ENCODE measurements around the gene ZIC5.

ZIC5 gene

GRCh38 chr13:99975626-99976025 lies 4.1 kb upstream of the ZIC5 start:
- no peak for DNase-seq (ENCODE audit: low read depth)

- DNase-seq (ENCODE audit: low read depth): no peak
These were observed 3.5 kb upstream of the ZIC5 start for GRCh38 chr13:99974939-99975561.

DNA sequence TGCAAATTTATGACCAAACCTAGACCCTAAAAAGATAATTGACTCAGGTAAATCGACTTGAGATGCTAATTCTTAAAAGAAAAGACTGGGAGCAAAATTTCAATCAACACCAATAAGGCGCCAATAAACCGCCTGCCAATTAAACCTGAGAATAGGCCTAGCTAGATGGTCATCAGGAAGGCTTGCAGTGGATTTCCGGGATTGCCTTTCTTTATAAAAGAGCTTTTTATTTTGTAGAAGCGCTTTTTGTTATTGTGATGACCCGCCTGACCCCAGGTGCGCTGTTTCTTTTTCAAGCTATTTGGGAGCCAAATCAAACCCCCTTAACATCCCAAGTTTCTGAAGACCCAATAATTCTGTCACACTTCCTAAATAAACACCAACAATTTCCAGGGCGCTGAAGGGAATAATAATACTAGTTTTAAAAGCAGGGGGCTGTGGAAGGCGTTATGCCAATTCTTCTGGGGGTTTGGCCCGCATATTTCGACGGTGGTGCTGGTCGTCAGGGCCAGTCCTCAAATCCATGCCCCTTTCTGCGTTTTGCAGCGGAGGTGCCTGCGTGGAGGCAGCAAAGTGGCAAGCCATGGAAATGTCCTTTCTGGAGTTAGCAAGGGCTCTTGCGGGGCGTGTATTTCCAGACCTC lies 2.9 kb upstream of the ZIC5 start:
- DNase-seq (ENCODE audit: low read depth): no peak

DNA sequence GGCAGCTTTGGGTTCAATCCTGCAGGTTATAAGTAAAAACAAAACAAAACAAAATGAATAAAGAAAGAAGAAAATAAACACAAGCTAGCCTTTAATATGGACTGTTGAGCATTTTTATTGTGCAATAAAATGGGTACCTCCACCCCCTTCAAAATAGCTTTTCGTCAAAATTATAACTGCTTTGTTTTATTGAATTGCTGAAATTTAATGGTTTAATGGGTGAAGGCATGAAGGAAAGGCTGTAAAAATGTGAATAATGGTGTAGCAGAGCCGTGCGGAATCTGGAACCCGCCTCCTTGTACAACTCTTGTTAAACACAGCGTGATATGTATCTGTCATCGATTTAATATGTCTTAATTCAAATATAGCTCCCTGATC lies 2.2 kb upstream of the ZIC5 start:
- no peak for DNase-seq (ENCODE audit: low read depth)

DNA sequence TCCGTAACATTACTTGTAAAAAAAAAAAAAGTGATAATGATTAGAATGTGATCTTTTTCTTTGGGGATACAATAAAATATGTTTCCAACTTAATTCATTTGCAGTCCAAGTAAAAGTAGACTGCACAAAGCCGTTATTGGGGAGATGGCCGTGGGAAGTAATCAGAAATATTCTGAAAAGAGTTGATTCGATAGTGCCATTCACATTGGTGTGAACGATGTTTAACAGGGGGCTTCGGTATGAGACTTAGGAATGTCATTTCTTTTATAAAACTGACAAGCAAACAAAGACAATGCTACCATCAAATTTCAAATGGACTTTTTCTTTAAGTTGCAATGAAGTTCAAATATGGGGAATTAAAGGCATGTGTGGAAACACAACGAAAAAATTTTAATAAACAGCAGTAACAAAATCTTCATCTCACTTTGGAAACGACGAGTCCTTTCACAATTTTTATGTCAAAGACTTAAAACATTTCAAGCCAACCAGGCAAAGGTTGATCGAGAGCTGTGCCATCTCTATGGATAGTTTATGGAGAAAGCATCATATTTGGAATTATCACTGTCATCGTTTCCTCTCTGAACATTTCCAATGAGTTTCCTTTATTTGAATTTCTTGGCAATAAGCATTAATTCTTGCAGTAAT lies 1.7 kb upstream of the ZIC5 start:
- DNase-seq (ENCODE audit: low read depth): no peak

DNA sequence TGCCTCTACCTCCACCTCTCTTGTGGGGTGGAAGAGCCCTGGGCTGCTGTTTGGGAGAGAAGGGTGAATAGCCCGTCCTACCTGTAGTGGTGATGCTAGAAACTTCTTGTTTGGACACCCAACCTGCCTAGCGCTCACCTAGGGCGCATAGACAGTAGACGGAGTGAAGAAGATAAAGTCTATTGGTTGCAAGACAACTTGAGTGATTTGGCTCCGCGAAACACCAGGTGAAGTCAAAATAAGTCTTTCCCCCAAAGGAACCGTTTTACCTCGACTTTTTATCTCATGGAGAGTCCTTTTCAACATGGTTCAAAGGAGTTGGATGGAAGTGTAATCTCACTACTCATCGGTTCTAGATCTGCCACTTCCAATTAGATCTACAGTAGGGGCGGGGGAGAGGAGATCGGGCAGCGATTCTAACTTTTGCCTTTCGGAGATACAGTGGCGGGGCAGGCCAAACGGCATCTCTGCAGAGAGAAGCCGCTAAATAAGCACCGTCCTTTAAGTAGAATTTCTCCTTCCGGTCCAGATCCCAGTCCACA lies 694 bp upstream of the ZIC5 start:
- DNase-seq (ENCODE audit: low read depth): no peak

DNA sequence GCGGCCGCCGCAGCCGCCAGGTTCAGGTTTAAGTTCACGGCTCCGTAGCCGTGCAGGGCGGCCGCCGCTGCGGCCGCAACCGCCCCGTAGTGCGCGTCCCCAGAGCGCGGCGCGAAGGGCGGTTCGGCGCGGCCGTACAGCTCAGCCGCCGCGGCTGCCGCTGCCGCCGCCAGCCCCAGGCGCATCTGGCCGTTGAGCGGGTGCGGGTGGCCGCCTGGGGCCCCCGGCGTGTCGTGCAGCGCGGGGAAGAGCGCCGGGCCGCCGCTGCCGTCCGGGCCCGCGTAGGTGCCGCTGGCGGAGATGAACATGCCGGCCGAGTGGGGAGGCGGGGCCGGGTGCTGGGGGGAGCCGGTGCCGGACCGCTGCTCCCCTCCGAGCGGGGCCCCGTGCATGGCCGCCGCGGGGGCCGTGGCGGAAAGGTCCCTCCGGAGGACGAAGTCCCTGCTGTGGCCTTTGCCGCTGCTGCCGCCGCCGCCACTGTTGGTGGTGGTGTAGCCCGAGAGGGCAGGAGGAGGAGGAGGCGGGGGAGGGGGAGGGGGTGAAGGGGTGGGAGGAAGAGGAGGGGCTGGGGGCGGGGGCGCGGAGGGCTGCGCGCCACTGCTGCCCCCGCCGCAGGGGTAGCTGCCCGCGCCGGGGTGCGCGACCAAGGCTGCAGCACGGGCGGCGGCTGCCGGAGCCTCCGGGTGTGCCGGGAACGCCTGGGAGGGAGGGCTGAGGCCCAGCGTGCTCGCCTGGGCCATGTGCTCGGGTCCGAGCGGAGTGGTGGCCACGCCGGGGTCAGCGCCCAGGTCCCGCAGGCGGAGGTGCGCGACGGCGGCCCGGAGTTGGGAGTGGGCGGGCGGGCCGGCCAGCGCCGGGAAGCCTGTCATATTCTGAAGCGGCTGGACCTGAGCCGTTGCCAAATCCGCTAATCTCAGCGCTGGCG lies 654 bp downstream of the ZIC5 start:
- DNase-seq (ENCODE audit: low read depth): no peak

DNA sequence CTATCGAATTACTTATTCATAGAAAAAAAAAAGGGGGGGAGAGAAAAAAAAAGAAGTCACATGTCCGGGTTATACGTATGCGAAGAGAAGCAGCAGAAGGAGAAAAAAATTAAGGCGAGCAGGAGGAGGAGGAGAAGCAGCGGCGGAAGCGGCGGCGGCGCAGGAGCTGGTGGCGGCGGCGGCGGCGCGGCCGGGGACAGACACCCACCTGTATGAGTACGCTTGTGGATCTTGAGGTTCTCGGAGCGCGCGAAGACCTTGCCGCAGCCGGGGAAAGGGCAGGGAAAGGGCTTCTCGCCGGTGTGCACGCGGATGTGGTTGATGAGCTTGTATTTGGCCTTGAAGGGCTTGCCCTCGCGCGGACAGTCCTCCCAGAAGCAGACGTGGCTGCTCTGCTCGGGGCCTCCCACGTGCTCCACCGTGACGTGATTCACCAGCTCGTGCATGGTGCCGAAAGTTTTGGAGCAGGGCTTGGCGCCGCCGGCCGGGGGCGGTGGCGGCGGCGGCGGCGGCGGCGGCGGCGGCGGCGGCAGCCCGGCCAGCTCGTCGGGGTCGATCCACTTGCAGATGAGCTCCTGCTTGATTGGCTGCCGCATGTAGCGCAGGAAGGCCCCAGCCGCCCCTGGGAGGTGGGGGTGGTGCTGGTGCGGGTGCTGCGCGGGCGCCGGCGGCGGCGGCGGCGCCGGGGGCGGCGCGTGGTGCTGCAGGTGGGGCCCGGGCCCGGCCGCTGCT lies 1.5 kb downstream of the ZIC5 start:
- no peak for DNase-seq (ENCODE audit: low read depth)

DNA sequence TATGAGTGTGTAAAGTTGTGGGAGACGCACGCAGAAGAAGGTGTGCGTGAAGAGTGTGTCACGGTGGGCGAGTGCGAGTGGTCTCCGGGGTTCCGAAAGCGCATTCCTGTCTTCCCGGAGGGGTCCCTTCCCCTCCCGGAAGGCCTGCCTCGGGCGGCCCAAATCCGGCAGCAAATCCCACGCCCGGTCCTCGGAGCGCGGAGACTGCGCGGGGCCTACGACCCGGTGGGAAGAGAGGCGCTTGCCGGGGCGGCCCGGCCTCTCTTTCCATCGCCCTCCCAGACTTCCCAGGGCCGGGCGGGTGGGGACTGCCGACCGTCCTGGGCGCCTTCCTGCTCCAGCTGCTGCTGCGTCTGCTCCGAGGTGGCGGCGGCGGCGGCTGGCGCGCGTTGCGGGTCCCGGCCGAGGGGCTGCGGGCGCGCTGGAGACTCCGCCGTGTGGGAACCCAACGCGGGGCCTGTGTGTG lies 2.1 kb downstream of the ZIC5 start:
- DNase-seq (ENCODE audit: low read depth): no peak

GRCh38 chr13:99968521-99969452 lies 2.8 kb downstream of the ZIC5 start:
- DNase-seq (ENCODE audit: low read depth): no peak

- DNase-seq (ENCODE audit: low read depth): no peak
These were observed 3.6 kb downstream of the ZIC5 start for GRCh38 chr13:99967869-99968520.

DNA sequence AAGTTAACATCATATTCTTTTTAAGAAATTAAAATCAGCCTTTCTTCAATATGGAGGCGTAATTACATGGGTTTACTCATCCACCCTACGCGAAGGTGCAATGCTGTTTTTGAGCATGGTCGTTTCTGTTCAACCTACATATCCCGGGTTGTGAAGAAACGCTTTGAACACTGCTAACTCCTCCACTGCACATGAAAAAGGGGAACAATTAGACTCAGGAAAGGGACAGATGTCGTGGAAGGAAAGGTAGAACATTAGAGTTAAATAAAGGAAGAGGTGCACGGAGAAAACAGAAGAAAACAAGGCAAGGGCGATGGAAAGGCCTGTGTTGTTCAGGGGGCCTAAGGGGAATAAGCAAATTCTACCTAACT lies 4.1 kb downstream of the ZIC5 start:
- DNase-seq (ENCODE audit: low read depth): no peak

DNA sequence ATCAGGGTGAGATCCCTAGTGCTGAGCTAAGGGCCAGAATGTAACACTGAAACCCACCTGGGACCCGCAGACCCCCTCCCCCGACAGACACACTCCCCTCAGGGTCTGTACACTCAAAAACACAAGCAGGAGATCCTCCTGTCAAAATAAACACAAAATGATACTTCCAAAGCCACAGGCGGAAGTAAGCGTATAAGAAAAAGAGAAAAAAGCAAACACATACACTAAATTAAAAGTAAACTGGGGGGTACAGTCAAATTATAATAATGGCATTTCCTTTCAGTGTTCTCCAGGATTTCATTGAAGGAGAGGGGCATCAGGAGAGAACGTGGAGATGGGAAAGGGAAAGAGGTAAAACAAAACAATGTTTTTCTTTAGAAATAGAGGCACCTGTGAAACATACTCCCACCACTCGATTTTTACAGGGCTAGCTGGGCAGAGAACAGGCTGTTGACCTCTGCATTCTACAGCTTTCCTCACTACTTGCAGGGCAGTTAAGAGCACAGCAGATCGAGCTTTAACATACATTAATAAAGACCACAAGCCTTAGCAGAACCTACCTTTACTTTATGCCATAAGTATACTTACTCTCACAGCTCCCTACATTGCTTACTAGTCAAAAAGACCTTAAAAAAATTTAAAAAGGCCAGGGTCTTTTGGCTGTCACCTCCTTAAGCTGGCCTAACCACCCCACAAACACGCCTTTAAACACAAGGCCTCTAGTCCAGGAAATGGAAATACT lies 5.3 kb downstream of the ZIC5 start:
- DNase-seq (ENCODE audit: low read depth): no peak

GRCh38 chr13:99965329-99966000 lies 6.1 kb downstream of the ZIC5 start:
- no peak for DNase-seq (ENCODE audit: low read depth)

DNA sequence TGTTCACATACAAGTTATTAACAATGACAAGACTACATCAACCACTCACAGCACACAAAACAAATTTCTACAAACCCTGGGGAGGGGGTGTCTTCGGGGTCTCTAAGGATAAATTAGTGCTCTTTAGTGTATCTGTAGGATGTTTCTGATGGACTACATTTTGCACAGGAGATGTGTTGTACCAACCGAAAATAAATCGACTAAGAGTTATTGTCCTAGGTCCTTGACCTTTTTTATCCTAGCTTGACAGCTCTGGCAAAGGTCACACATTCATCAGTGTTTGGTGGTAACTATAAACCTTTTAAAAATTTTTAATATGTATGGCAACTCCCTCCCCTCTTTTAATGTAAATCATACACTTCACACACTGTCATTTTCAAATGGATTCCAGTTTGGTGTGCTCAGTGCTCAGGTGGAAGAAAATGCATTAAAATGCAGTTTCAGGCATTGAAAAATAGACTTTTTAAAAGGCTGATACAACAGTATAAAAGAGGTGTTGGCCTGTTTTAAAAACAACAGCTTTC lies 7.7 kb downstream of the ZIC5 start:
- no peak for DNase-seq (ENCODE audit: low read depth)

- no peak for DNase-seq (ENCODE audit: low read depth)
These were observed 9.3 kb downstream of the ZIC5 start for GRCh38 chr13:99962242-99962641.

DNA sequence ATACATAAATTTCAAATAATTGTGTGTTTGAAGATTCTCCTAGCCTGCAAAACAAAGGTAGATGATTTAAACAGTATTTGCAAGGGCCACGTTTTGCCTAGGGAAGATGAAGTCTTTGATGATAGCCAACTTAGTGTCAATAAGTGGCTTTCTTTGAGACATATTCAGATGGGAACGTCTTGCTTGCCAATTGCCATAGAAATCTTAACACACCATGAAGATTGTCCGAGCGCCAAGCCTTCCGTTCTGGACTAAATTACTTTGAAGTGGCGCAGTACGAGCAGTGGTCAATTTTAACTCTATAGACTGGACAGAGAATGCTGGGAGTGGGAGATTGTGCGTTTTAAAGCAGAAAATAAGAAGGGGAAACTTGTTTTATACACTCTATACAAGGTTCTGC lies 9.9 kb downstream of the ZIC5 start:
- DNase-seq (ENCODE audit: low read depth): no peak

DNA sequence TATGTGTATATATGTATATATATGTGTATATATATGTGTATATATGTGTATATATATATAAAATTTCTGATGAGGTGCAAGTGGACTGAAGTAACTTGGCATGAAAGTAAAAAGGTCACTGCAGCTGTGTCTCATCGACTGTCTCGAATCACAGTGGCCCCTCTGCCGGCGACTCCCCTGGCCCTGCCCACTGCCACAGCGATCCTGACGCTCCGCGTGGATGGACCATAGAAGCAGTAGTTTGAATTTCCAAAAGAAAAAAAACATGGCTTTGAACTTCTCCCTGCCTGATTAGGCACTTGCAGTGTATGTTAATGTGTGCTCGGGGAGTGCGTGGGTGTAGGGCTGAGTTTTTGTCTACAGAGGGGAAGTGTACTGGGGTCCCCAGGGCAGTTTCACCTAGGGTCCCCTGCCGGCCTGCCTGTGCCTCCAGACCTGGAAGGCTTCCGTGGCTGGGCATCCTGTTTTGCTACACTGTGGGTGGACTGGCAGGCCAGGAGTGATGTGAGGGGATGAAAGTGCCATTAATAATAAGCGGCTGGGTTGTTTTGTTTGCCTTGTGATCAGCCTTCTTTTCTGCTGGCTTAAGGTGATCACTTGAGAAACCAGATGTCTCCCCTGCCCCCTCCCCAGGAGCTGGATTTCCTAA lies 10.8 kb downstream of the ZIC5 start:
- DNase-seq (ENCODE audit: low read depth): no peak
